PC-3 (cell line): ENCODE results near the gene CIAO3. TPM values are rescaled to one million over a fixed set of nuclear protein-coding genes. Genes with fewer than 3 reads are reported as not detected.

Experiments used
- ATAC-seq: fragments of 200-7000 bp; cut with Tn5 transposase; 2 replicates; pipeline ENCODE4 v1.9.1; 2020; ENCODE audit warnings: mild to moderate bottlenecking, moderate library complexity
- BruUV-seq: library from RNA; stranded (reverse); fragments of 400-500 nt; replicated peaks from 2 replicates; lab custom pipeline; 2021; lab: Mats Ljungman, UMichigan
- CTCF ChIA-PET: fragments of 300-600 bp; sonication (Branson Sonifier 250); formaldehyde crosslinking; loops from one replicate; lab custom pipeline; 2022; ENCODE audit warnings: antibody characterized with exemption; lab: Charles Lee
- POLR2A ChIA-PET: fragments of 300-600 bp; sonication (Branson Sonifier 250); formaldehyde crosslinking; loops from one replicate; lab custom pipeline; 2022; ENCODE audit warnings: antibody characterized with exemption; ENCODE audit not compliant: unreplicated experiment; lab: Charles Lee
- DNase-seq: peaks from one replicate; pipeline ENCODE4 v3.0.0-alpha.2; 2015
- H2AFZ ChIP-seq: fragments of 300-600 bp; sonication (generic); 2 replicates; pipeline ENCODE4 v1.6.0; 2016; ENCODE audit warnings: antibody characterized with exemption, low read length
- H3F3A ChIP-seq: fragments of 300-600 bp; sonication (generic); one replicate; pipeline ENCODE4 v1.6.0; 2017; ENCODE audit warnings: antibody characterized with exemption, low read length, control low read depth, mild to moderate bottlenecking; ENCODE audit not compliant: unreplicated experiment
- H3K27ac ChIP-seq: fragments of 300-600 bp; sonication (generic); 2 replicates; pipeline ENCODE4 v1.5.1; 2016; ENCODE audit warnings: mild to moderate bottlenecking, low read length
- H3K27me3 ChIP-seq: fragments of 300-600 bp; sonication (generic); 2 replicates; pipeline ENCODE4 v1.6.1; 2016; ENCODE audit warnings: low read length, mixed read lengths
- H3K36me3 ChIP-seq: fragments of 300-600 bp; sonication (generic); 2 replicates; pipeline ENCODE4 v1.6.1; 2016; ENCODE audit warnings: low read depth, mixed run types, low read length, mixed read lengths
- H3K4me1 ChIP-seq: fragments of 300-600 bp; sonication (generic); 2 replicates; pipeline ENCODE4 v1.5.1; 2016; ENCODE audit warnings: low read length; ENCODE audit not compliant: insufficient read depth
- H3K4me2 ChIP-seq: fragments of 300-600 bp; sonication (generic); 2 replicates; pipeline ENCODE4 v1.6.0; 2016; ENCODE audit warnings: low read length
- H3K4me3 ChIP-seq: fragments of 300-600 bp; sonication (generic); 2 replicates; pipeline ENCODE4 v1.5.1; 2016; ENCODE audit warnings: mild to moderate bottlenecking, low read length, mixed read lengths
- H3K79me2 ChIP-seq: fragments of 300-600 bp; sonication (generic); 2 replicates; pipeline ENCODE4 v1.6.1; 2017; ENCODE audit warnings: low read length, mixed read lengths
- H3K9ac ChIP-seq: fragments of 300-600 bp; sonication (generic); 2 replicates; pipeline ENCODE4 v1.6.0; 2016; ENCODE audit warnings: mild to moderate bottlenecking, low read length
- H3K9me2 ChIP-seq: fragments of 300-600 bp; sonication (generic); replicated peaks from 2 replicates; pipeline ENCODE4 v1.6.1; 2016; ENCODE audit warnings: mixed run types, low read length, mixed read lengths
- H3K9me3 ChIP-seq: fragments of 300-600 bp; sonication (generic); 2 replicates; pipeline ENCODE4 v1.6.1; 2016; ENCODE audit warnings: low read length, mixed read lengths
- H4K20me1 ChIP-seq: fragments of 300-600 bp; sonication (generic); 2 replicates; pipeline ENCODE4 v1.6.1; 2016; ENCODE audit warnings: low read length, mixed read lengths
- EZH2 ChIP-seq: fragments of 300-600 bp; sonication (generic); IDR thresholded peaks from one replicate; pipeline ENCODE4 v1.6.1; 2017; ENCODE audit warnings: antibody characterized with exemption, mild to moderate bottlenecking, low read length; ENCODE audit not compliant: unreplicated experiment
- EZH2phosphoT487 ChIP-seq: fragments of 300-600 bp; sonication (generic); IDR thresholded peaks from 2 replicates; pipeline ENCODE4 v1.6.1; 2018; ENCODE audit warnings: mild to moderate bottlenecking, antibody characterized with exemption, low read length, borderline replicate concordance
- intact Hi-C: fragments of 100-400 bp; cut with micrococcal nuclease; formaldehyde crosslinking; loops from 2 replicates; pipeline ENCODE4 v1.9.0; 2023
- total RNA-seq: library from RNA; depleted of rRNA; stranded (reverse); fragments of >200 nt; gene quantifications from 2 replicates; pipeline ENCODE4 v1.2.3, GENCODE V29; 2014
- TF ChIP-seq, protein P1 (sequence below): fragments of 300-600 bp; sonication (generic); conservative IDR thresholded peaks from 2 replicates; pipeline ENCODE4 v1.5.1; 2017; ENCODE audit warnings: antibody characterized with exemption, low read depth, mild to moderate bottlenecking, low read length

The CIAO3 gene
- total RNA-seq, 1 experiment from 2014 or later = 46.1 TPM

DNA sequence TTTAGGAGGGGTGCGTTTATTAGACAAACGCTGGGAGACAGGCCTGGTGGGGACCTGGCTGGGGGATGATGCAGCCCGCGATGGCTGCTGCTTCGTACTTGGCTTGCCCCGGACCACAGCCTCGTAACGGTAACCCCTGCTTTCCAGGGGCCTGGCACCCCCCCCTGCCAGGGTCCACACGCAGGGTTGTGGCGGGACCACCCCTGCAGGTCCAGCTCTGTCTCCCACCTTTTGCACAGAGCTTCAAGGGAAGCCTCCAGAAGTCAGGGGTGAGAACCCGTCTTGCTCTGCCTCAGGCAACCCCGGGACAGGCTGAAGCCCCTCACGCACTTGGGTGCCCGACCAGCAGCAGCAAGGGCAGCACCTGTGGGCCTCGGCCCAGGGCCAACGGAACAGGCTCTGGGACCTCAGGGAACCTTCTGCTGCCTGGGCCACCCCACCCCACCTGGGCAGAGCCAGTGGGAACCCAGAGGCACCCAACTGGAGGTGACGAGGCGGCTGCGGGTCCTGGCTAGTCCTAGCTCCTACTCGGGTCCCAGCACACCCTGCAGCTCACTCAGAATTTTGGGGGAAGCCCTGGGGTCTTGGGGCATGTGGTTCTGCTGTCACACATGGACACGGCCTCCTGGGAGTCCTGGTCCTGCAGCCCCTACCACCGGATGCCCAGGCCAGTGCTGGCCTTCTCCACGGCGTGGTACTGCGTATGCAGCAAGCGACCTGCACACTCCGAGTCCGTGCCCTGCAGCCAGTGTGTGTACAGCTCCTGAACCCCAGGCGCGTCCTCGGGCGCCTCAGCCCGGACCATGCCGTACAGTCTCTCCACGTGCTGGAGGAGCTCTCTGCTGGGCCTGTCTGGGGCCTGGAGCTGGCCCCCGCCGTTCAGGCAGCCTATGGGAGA, 10.8 kb downstream of the CIAO3 start:
- TF ChIP-seq EZH2 = no peak
- TF ChIP-seq EZH2phosphoT487 = no peak
- TF ChIP-seq, protein P1, sequence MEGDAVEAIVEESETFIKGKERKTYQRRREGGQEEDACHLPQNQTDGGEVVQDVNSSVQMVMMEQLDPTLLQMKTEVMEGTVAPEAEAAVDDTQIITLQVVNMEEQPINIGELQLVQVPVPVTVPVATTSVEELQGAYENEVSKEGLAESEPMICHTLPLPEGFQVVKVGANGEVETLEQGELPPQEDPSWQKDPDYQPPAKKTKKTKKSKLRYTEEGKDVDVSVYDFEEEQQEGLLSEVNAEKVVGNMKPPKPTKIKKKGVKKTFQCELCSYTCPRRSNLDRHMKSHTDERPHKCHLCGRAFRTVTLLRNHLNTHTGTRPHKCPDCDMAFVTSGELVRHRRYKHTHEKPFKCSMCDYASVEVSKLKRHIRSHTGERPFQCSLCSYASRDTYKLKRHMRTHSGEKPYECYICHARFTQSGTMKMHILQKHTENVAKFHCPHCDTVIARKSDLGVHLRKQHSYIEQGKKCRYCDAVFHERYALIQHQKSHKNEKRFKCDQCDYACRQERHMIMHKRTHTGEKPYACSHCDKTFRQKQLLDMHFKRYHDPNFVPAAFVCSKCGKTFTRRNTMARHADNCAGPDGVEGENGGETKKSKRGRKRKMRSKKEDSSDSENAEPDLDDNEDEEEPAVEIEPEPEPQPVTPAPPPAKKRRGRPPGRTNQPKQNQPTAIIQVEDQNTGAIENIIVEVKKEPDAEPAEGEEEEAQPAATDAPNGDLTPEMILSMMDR = no peak
- Histone ChIP-seq H3K27ac (no peak overlapping the region), H3K9ac (no peak overlapping the region), H3K9me2 (no peaks in the 10 kb centered on the region), H3K4me1 (peaks cover 8% of the 10 kb centered on the region; the same call in 1 of the 2 replicates), H3K27me3 (no peaks in the 10 kb centered on the region), H3K4me2 (no peak overlapping the region), H4K20me1 (no peaks in the 10 kb centered on the region), H3K79me2 (0 out of 2 replicates have a peak, but pooled peaks cover 9% of the 10 kb centered on the region), H3K4me3 (peak overlapping the region; percentile 66; the same call in 1 of the 2 replicates), H3K36me3 (no peaks in the 10 kb centered on the region; the same call in 1 of the 2 replicates), H3F3A (peaks cover 3% of the 10 kb centered on the region), H2AFZ (no peak overlapping the region), H3K9me3 (no peaks in the 10 kb centered on the region)
- BruUV-seq = no TSS peak
- no peak for DNase-seq
- ChIA-PET POLR2A (no interaction called here), CTCF (no interaction called here)
- ATAC-seq = no peak
- intact Hi-C loops = no loop called here

DNA sequence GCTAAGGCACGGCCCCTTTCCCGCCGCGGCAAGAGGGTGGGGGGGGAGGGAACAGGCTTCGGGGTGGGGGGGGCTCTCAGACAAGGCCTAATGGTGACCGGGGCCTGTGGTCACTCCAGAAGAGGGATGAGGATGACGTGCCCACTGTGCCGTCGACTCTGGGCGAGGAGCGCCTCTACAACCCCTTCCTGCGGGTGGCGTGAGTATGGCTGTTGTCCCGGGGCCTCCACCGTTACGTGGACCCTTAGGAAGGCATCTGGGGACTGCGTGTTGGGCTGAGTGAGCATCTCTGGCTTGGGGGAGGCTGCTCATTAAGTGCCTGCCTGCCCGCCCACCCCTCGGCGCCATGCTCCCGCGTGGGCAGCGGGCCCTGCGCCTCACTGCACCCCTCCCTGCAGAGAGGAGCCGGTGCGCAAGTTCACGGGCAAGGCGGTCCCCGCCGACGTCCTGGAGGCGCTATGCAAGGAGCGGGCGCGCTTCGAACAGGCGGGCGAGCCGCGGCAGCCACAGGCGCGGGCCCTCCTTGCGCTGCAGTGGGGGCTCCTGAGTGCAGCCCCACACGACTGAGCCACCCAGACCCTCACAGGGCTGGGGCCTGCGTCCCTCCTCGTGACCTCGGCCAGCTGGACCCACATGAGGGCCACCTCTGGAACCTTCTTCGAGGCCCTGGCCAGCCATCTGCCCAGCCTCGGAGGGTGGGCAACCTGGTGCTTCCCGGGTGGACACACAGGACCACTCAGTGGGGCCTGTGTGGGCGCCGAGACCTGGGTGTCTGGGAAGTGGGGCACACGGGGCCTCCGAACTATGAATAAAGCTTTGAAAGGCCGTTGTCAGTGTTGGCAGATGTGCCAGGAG, 11.7 kb downstream of the CIAO3 start:
- H4K20me1 ChIP-seq = no peaks in the 10 kb centered on the region
- no peaks in the 10 kb centered on the region for H3K27me3 ChIP-seq
- no peak overlapping the region for H3K9ac ChIP-seq
- no peak overlapping the region for H3K27ac ChIP-seq
- peak overlapping the region; percentile 66 for H3K4me3 ChIP-seq
- intact Hi-C loops = no loop called here
- H3K79me2 ChIP-seq = 0 out of 2 replicates have a peak, but pooled peaks cover 9% of the 10 kb centered on the region
- peak overlapping the region; percentile 84 for H3K4me2 ChIP-seq
- CTCF ChIA-PET = interaction anchor here (0.7 to 1.3 kb wide), 2 partner anchors 14 to 16 kb away, joined by 5 to 12 read pairs; no protein-coding TSS in a partner anchor
- H3K4me1 ChIP-seq = peaks cover 8% of the 10 kb centered on the region; the same call in 1 of the 2 replicates
- no peaks in the 10 kb centered on the region; the same call in 1 of the 2 replicates for H3K36me3 ChIP-seq
- no peak for DNase-seq
- no TSS peak for BruUV-seq
- no peaks in the 10 kb centered on the region for H3K9me2 ChIP-seq
- no peak for TF ChIP-seq EZH2
- TF ChIP-seq, protein P1 = no peak
- no peak for TF ChIP-seq EZH2phosphoT487
- H3K9me3 ChIP-seq = no peaks in the 10 kb centered on the region
- POLR2A ChIA-PET = no interaction called here
- peak; percentile 0; the same call in 1 of the 2 replicates for ATAC-seq
- H2AFZ ChIP-seq = no peak overlapping the region
- H3F3A ChIP-seq = peaks cover 3% of the 10 kb centered on the region
